Measurements from ENCODE around the gene MAFG.

Gene MAFG

DNA sequence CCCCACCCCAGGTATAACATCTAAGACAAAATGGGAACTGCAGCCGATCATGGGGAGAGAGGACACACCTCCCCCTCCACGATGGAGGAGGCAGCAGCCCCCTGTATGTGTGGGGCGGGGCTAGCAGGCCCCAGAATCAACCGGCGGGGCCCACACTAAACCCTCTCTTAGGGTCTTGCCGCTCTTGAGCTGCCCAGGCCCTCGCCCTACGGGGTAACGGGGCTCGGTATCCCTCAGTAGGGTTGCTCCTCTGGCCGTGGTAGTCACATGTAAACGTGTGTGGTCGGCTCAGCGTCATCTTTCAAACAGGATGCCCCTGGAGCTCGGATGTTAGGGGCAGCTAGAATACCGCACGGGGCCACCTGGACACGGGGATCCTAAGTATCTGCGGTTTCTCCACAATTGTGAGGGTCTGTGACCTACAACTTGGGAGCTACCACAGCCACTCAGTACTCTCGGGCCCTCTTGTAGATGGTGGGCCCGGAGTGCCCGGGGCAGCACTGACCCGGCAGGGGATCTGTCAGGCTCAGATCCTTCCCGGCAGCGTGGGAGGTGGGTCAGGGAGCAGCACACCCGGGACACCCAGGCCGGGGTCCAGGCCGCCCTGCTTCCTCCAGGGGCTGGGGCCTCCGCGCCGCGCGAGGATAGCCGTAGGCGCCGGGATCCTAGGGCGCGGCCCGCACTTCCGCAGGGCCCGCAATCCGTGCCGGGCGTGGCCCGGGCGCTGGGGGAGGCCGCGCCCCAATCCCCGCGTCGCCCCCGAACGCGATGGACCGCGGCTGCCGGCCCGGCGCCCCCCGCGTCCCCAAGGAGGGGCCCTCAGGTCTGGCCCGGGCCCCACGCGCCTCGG is 57.2 kb downstream of the MAFG start:
- TF ChIP-seq FOXM1 (IDR thresholded peaks at IDR 0.05; ENCODE audit: borderline replicate concordance, low read depth) (no peak), TCF12 (IDR thresholded peaks at IDR 0.05; ENCODE audit: low read depth) (no peak)
- TF ChIP-seq, protein P1, sequence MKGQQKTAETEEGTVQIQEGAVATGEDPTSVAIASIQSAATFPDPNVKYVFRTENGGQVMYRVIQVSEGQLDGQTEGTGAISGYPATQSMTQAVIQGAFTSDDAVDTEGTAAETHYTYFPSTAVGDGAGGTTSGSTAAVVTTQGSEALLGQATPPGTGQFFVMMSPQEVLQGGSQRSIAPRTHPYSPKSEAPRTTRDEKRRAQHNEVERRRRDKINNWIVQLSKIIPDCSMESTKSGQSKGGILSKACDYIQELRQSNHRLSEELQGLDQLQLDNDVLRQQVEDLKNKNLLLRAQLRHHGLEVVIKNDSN (IDR thresholded peaks at IDR 0.05), result no peak
- TF ChIP-seq, protein P2, sequence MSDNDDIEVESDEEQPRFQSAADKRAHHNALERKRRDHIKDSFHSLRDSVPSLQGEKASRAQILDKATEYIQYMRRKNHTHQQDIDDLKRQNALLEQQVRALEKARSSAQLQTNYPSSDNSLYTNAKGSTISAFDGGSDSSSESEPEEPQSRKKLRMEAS (IDR thresholded peaks at IDR 0.05), result peak; percentile 15; the same call in 1 of the 2 replicates

DNA sequence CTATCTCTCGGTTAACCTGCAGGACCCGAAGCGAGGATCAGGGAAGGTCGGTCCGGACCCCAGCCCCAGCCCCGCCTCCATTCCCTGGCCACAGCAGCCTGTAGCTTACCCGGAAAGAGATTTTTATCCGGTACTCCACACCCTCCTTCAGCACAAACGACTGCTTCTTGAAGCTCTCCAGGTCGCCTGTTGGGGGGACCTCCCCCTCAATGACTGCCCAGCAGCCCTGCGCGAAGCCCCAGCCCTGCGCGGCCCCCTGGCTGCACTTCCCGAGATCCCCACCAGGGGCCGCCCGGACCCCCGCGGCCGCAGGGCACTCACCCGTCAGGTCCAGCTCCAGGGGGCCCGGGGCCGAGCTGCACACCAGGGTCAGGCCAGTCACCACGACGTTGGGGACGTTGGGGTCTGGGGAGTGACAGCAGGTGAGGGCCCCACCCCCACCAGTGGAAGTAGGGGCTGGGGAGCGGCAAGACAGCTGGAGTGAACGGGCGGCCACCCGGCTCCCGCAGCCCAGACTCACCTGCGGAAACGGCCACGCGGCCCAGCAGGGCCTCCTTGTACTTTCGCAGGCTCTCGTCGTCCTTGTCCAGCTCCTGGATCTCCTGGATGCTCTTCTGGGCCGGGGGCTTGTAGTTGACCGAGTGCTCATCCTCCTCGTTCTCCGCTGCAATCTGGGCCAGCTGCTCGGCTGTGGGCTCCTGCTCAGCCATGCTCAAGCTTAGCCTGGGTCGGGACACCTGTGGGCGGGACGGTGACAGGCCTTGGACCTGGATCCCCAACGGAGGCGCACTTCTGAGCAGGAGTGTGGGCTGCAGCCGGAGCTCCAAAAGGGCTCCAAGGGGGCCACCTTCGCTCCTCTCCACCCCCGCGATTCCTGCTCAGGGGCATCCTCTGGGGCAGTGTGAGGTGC is 58.1 kb downstream of the MAFG start:
- TF ChIP-seq, protein P3, sequence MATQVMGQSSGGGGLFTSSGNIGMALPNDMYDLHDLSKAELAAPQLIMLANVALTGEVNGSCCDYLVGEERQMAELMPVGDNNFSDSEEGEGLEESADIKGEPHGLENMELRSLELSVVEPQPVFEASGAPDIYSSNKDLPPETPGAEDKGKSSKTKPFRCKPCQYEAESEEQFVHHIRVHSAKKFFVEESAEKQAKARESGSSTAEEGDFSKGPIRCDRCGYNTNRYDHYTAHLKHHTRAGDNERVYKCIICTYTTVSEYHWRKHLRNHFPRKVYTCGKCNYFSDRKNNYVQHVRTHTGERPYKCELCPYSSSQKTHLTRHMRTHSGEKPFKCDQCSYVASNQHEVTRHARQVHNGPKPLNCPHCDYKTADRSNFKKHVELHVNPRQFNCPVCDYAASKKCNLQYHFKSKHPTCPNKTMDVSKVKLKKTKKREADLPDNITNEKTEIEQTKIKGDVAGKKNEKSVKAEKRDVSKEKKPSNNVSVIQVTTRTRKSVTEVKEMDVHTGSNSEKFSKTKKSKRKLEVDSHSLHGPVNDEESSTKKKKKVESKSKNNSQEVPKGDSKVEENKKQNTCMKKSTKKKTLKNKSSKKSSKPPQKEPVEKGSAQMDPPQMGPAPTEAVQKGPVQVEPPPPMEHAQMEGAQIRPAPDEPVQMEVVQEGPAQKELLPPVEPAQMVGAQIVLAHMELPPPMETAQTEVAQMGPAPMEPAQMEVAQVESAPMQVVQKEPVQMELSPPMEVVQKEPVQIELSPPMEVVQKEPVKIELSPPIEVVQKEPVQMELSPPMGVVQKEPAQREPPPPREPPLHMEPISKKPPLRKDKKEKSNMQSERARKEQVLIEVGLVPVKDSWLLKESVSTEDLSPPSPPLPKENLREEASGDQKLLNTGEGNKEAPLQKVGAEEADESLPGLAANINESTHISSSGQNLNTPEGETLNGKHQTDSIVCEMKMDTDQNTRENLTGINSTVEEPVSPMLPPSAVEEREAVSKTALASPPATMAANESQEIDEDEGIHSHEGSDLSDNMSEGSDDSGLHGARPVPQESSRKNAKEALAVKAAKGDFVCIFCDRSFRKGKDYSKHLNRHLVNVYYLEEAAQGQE (IDR thresholded peaks at IDR 0.05; ENCODE audit: low read depth), result no peak
- TF ChIP-seq ZBTB7A (IDR thresholded peaks at IDR 0.05; ENCODE audit: low read depth) (peak; percentile 54), EGR1 (IDR thresholded peaks at IDR 0.05) (0 out of 2 replicates have a peak, but pooled peaks have one; percentile 3), EP300 (IDR thresholded peaks at IDR 0.05; ENCODE audit: borderline replicate concordance) (no peak)

DNA sequence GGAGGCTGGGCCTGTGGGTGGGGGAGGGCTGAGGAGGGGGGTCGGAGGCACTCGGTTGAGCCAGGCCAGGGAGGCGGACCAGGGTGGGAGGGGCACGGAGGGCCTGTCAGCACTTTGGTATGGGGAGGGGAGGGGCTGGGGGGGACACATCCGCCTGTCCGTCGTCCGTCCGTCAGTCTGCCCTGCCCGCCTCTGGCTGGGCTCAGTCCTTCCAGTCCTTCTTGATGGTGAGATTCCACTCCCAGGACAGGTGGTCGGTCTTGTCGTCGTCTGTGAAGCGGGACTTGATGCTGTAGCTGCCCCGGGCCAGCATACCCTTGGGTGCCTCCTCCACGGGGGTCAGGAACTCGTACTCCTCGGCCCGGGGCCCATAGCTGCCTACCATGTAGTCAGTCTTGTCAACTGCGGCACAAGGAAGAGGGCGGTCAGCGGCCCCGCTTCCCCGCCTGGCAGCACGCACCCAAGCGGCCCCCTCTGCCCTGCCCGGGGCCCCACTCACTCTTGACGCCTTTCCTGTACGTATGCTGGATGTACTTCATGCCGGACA is 58.8 kb downstream of the MAFG start:
- TF ChIP-seq, protein P2 (IDR thresholded peaks at IDR 0.05), result no peak; the same call in 1 of the 2 replicates
- TF ChIP-seq, protein P1 (IDR thresholded peaks at IDR 0.05), result no peak
- no peak for TF ChIP-seq YY1 (IDR thresholded peaks at IDR 0.05; ENCODE audit: low read depth)
- no peak; the same call in 1 of the 2 replicates for TF ChIP-seq TEAD4 (IDR thresholded peaks at IDR 0.05)
- TF ChIP-seq FOXM1 (IDR thresholded peaks at IDR 0.05; ENCODE audit: borderline replicate concordance, low read depth), result no peak
- TF ChIP-seq TAF1 (IDR thresholded peaks at IDR 0.05; ENCODE audit: low read depth), result no peak
- no peak for TF ChIP-seq EP300 (IDR thresholded peaks at IDR 0.05; ENCODE audit: borderline replicate concordance)
- TF ChIP-seq CREB1 (IDR thresholded peaks at IDR 0.05; ENCODE audit: low read depth), result no peak
- no peak for TF ChIP-seq CEBPB (IDR thresholded peaks at IDR 0.05)
- TF ChIP-seq EGR1 (IDR thresholded peaks at IDR 0.05), result no peak
- no peak for TF ChIP-seq ZBTB7A (IDR thresholded peaks at IDR 0.05; ENCODE audit: low read depth)
- TF ChIP-seq, protein P3 (IDR thresholded peaks at IDR 0.05; ENCODE audit: low read depth), result no peak
- TF ChIP-seq TCF12 (IDR thresholded peaks at IDR 0.05; ENCODE audit: low read depth), result no peak
- no peak for TF ChIP-seq NFIC (IDR thresholded peaks at IDR 0.05)
- TF ChIP-seq RAD21 (IDR thresholded peaks at IDR 0.05; ENCODE audit: low read depth), result no peak

Data from Ishikawa (cell line).